ENCODE measurements around the gene RASAL1. TPM values are rescaled to one million over a fixed set of nuclear protein-coding genes. Genes with fewer than 3 reads are reported as not detected.
"Not testable (repeated sequence)": the region's sequence is repeated elsewhere in the genome, so short reads cannot be mapped to it uniquely, and the experiment has no call there.

The RASAL1 gene
- total RNA-seq, 1 experiment from 2014 or later: not detected

- H3K4me1 ChIP-seq: no peaks in the 10 kb centered on the region
- POLR2A ChIA-PET: no interaction called here
These were observed 15.4 kb downstream of the RASAL1 start for GRCh38 chr12:113119980-113120669.

DNA sequence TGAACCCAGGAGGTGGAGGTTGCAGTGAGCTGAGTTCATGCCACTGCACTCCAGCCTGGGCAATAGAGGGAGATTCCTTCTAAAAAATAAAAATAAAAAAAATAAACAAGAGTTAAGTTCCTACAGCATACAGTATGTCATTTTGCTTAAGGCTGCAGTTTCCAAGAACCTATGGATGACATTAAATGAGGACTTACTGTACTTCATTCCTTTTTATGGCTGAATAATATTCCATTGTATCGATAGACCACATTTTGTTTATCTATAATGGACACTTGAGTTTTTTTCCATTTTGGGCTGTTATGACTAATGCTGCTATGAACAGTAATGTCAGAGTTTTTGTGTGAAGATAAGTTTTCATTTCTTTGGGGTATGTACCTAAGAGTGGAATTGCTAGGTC lies 17.4 kb downstream of the RASAL1 start:
- H3K4me1 ChIP-seq: no peaks in the 10 kb centered on the region
- no peaks in the 10 kb centered on the region for H3K4me1 Mint-ChIP-seq (ENCODE audit: low read depth, unreplicated experiment)
- CTCF ChIA-PET: no interaction called here
- peaks cover 11% of the 10 kb centered on the region for H3K27me3 Mint-ChIP-seq (ENCODE audit: insufficient read depth, unreplicated experiment)
- no peaks in the 10 kb centered on the region for H3K36me3 Mint-ChIP-seq (ENCODE audit: insufficient read depth, unreplicated experiment)
- H3K27me3 ChIP-seq (replicated peaks; ENCODE audit: control insufficient read depth, insufficient read depth, low read length): no peaks in the 10 kb centered on the region
- H3K4me3 ChIP-seq (ENCODE audit: low read depth, low read length): no peak overlapping the region
- H3K4me3 Mint-ChIP-seq (ENCODE audit: unreplicated experiment): no peak overlapping the region
- DNase-seq: no peak
- intact Hi-C loops (cut with micrococcal nuclease; ENCODE audit: unreplicated experiment): no loop called here
- no peaks in the 10 kb centered on the region for H3K36me3 ChIP-seq (ENCODE audit: control insufficient read depth, insufficient read depth, low read length)
- peaks cover 6% of the 10 kb centered on the region for H3K9me3 Mint-ChIP-seq (ENCODE audit: unreplicated experiment)
- no peaks in the 10 kb centered on the region for H3K9me3 ChIP-seq
- H3K27ac Mint-ChIP-seq (ENCODE audit: unreplicated experiment): no peak overlapping the region
- no peak for TF ChIP-seq CTCF (IDR thresholded peaks at IDR 0.05; ENCODE audit: insufficient read depth in 1 of 2, low read depth in 1 of 2, low read length in 1 of 2, severe bottlenecking in 1 of 2, unreplicated experiment in 1 of 2)
- BruUV-seq (replicated peaks): no TSS peak
- POLR2A ChIA-PET: no interaction called here

More at GRCh38 chr12:113119980-113120669, 15.4 kb downstream of the RASAL1 start:
- H3K27me3 ChIP-seq (replicated peaks; ENCODE audit: control insufficient read depth, insufficient read depth, low read length): no peaks in the 10 kb centered on the region
- no peaks in the 10 kb centered on the region for H3K9me3 ChIP-seq
- no peak for DNase-seq
- no peak overlapping the region for H3K4me3 ChIP-seq (ENCODE audit: low read depth, low read length)
- Mint-ChIP-seq H3K4me1 (ENCODE audit: low read depth, unreplicated experiment) (no peaks in the 10 kb centered on the region), H3K27ac (ENCODE audit: unreplicated experiment) (no peak overlapping the region), H3K27me3 (ENCODE audit: insufficient read depth, unreplicated experiment) (peaks cover 15% of the 10 kb centered on the region), H3K36me3 (ENCODE audit: insufficient read depth, unreplicated experiment) (no peaks in the 10 kb centered on the region), H3K9me3 (ENCODE audit: unreplicated experiment) (peaks cover 9% of the 10 kb centered on the region), H3K4me3 (ENCODE audit: unreplicated experiment) (no peak overlapping the region)
- BruUV-seq (replicated peaks): no TSS peak
- TF ChIP-seq CTCF (IDR thresholded peaks at IDR 0.05; ENCODE audit: insufficient read depth in 1 of 2, low read depth in 1 of 2, low read length in 1 of 2, severe bottlenecking in 1 of 2, unreplicated experiment in 1 of 2): no peak
- intact Hi-C loops (cut with micrococcal nuclease; ENCODE audit: unreplicated experiment): no loop called here
- no peaks in the 10 kb centered on the region for H3K36me3 ChIP-seq (ENCODE audit: control insufficient read depth, insufficient read depth, low read length)
- CTCF ChIA-PET: interaction anchor here (0.8 to 1.1 kb wide), 2 partner anchors 11 to 33 kb away, joined by 3 read pairs; no protein-coding TSS in a partner anchor

DNA sequence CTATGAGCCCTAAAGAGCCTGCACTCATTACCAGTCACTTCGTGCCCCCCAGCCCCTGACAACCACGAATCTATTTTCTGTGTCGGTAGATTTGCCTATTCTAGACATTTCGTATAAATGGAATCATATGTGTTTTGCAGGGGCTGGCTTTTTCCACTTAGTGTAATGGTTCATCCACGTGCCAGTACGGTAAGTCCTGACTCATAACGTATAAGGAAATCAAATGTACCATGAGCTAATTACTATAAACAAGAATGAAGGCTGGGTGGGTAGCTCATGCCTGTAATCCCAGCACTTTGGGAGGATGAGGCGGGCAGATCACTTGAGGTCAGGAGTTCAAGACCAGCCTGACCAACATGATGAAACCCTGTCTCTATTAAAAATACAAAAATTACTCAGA lies 17.9 kb downstream of the RASAL1 start:
- POLR2A ChIA-PET; H3K4me3 Mint-ChIP-seq (ENCODE audit: unreplicated experiment); H3K36me3 Mint-ChIP-seq (ENCODE audit: insufficient read depth, unreplicated experiment); DNase-seq; H3K4me3 ChIP-seq (ENCODE audit: low read depth, low read length); BruUV-seq (replicated peaks); H3K27ac Mint-ChIP-seq (ENCODE audit: unreplicated experiment); H3K4me1 Mint-ChIP-seq (ENCODE audit: low read depth, unreplicated experiment); CTCF ChIA-PET; H3K36me3 ChIP-seq (ENCODE audit: control insufficient read depth, insufficient read depth, low read length); H3K27me3 ChIP-seq (replicated peaks; ENCODE audit: control insufficient read depth, insufficient read depth, low read length); H3K9me3 ChIP-seq; intact Hi-C loops (cut with micrococcal nuclease; ENCODE audit: unreplicated experiment); H3K4me1 ChIP-seq; H3K9me3 Mint-ChIP-seq (ENCODE audit: unreplicated experiment): not testable (repeated sequence)
- H3K27me3 Mint-ChIP-seq (ENCODE audit: insufficient read depth, unreplicated experiment): peaks cover 11% of the 10 kb centered on the region

Measured in Caco-2 (cell line).